HG03520 (cell line): Measurements from ENCODE around the gene BACH2.

Experiments
- ATAC-seq: cut with Tn5 transposase; IDR thresholded peaks from one replicate; pipeline ENCODE4 v1.9.1; 2021; ENCODE audit warnings: mild to moderate bottlenecking, moderate library complexity; ENCODE audit not compliant: unreplicated experiment

Gene BACH2

DNA sequence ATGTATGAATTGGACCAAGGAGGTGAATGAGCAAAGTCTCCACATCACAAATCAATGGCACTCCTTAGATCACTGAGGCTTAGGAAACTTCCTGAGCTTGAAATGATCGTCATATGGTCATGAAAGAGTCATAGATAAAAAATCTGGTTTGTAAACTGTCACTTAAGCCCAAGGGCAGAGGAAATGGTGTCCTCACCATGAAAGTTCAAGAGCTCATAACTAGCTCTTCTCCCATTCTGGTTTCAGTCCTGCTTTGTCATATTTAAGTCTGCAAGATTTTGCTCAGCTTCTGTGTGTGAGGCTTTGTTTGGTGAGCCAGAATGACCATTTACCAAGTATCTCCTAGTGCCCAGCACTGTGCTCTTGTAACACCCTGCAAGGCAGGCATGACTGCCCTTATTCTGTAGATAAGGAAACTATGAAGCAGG is 341.9 kb downstream of the BACH2 start:
- no peak for ATAC-seq

DNA sequence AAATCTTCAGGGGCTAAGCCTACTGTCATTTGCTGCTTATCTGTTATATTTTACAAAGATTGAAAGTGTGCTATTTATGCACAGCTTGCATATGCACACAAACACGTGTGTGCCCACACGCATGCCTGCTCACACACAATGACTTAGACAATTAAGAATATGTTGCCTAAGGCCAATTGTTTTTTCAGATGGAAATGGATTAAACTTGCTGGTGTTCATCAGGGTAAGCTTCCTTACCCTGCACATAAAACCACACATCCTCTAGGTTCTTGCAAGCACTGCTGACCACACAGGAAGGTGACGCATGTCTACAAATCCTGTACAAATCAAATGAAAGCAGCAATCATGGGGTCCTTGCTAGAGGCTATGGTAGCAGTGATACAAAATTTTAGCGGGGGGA is 344.0 kb downstream of the BACH2 start:
- no peak for ATAC-seq

DNA sequence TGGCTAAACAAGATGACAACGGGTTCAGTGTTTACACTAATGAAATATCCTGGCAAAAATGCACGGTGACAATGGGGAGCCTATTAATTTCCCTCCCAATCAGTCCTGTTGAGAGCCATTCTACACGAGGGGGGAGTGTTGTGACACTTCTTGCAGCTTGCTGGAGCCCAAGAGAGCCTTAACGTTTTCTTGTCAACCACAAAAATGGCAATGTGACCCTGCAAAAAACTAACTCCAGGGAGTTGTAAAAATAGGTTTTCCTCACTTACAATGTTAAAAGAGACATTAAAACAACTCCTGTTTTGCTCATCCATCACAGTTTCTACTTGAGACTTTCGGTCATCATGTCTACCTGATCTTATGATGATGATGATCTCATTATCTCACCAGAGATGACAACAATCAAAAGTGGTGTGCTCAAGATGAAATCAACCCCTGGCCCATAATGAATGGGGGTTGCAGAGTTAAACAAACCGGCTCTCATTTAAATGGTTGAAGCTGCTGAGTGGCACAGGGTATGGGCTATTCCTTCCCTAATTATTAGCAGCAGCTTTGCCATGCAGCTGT is 344.5 kb downstream of the BACH2 start:
- ATAC-seq: no peak

DNA sequence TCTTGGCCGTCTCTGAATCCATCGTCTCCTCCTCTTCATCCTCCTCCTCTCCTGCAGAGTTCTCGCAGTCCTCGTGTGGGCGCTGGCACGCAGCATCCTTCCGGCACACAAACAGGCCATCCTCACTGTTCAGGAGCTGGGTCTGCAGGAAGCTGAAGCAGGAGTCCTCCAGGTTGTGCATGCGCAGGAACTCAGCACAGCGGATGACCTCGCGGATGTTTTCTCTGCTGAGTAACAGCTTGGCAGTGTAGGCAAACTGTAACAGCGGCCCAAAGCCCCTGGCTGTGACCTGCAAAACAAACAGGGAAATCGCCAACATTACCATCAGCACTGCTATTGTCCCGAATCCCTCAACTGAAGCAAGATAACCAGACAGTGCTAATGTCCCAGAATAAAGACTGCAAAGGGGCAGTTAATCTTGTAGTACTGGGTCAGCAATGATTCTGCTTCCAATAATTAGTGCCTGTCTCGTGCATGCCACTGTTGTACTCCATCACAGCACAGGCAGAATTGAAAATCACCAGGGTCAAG is 345.0 kb downstream of the BACH2 start:
- no peak for ATAC-seq

DNA sequence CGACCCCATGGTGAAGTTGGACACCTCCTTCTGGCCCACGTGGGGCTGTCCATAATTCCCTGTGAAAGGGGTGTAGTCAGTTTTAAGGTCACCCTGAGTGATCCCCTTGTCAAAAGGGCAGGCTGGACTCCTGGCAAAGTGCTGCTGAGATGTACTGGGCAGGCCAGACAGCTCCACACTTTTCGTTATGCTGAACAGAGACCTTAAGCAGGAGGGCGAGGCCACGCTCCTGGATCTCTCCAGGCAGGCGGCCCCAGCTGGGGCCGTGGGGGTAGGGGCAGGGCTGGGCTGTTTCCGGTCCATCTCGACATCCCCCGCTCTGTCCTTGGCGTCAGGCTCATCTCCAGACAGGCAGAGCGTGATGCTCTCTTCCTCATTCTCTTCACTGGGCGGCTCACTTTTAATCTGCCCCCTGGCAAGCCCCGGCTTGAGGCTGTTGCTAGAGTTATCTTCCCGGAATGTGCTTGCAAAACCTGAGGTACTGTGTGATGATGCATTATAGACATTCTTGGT is 345.7 kb downstream of the BACH2 start:
- ATAC-seq: no peak

DNA sequence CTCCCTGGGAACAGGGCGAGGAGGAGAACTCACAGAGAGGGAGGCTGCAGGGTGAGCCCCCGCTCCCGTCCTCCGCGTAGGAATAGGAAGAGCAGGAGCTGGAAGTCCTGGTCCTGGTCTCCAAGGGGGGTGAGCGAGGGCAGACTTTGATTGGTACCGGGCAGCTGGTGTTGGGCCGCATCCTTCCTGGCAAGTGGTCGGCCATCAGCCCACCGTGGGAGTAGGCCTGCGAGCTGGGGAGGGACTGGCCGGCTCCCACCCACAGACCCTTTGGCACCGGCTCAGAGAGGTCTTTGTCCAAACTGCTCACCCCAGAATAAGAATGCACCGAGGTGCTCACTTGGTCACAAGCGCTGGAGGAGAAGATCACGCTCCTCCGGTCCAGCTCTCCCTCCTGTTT is 346.2 kb downstream of the BACH2 start:
- ATAC-seq: no peak

DNA sequence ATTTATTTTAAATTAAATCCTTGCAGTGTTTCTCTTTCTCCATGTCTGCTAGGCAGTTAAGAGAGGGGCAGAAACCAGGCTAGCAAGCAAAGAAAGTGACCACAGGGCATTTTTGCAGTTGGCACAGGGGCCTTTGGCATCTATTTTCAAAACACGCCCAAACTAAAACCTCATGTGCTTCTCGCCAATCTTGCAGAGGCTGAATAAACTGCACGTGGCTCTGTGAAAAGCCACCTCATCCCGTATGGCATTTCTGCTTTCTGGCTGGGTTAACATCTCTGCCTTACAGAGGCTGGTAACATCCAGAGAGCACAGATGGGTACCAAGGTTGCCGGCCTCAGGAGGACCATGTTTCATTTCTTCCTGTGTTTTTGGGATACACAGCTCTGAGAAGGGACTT is 347.8 kb downstream of the BACH2 start:
- ATAC-seq: no peak

DNA sequence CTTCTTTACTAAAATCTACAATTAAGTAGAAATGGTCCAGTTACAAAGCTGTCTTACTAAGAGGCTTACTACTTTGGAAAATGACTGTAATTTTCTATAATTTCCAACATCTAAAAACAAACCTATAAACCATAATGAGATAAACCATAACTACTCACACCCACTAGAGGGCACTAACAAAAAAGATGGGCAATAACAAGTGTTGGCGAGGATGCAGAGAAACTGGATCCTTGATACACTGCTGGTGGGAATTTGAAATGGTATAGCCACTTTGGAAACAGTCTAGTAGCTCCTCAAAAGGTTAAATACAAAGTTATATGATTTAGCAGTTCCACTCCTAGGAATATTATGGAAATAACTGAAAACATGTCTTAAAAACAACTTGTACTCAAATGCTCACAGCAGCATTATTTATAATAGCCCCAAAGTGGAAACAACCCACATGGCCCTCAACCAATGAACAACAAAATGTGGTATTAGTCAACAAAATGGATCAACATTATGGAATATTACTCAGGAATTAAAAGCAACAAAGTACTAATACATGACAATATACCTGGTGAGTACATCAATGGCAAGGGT is 351.7 kb downstream of the BACH2 start:
- no peak for ATAC-seq

DNA sequence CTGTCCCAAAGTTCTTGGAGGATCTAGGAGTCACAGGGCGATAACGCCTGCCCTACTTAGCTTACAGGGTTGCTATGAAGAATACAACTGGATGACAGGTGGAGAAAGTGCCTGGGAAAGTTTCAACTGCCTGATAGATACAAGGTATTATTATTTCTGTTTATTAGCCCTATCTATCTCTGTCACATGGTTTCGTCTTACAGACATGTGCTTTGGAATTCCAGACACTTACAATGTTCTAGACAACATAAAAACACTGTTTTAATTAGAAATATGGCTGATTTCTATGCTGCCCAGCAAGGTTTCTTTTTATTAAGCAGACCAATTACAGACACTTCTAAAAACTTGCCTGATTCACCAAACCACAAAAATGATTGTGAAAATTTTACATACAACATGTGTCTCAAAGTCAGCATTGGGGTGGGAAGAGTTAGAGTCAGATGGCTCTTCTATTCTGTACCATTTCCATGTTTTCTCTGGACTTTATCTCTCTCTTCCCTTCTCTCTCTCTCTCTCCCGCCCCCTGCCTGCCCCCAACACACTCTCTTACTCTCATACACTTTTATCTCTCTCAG is 352.4 kb downstream of the BACH2 start:
- ATAC-seq: no peak

DNA sequence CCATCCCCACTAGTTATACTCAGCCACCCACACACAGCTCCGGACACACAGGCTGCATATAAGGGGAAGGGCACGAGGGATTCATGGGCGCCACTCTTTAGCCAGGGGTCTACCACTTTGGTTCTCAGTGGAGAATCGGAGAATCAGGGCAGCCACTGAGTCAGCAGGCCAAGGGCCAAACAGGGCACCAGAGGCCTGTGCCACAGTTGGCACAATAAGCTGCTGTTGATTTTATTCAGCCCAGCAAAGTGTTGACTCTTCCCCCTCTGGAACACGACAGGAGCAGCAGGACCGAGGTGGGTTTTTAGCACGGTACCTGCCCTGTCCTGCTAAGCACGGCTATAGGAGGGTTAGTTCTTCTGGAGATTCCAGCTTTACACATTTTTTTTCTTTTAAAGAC is 354.0 kb downstream of the BACH2 start:
- ATAC-seq: no peak

DNA sequence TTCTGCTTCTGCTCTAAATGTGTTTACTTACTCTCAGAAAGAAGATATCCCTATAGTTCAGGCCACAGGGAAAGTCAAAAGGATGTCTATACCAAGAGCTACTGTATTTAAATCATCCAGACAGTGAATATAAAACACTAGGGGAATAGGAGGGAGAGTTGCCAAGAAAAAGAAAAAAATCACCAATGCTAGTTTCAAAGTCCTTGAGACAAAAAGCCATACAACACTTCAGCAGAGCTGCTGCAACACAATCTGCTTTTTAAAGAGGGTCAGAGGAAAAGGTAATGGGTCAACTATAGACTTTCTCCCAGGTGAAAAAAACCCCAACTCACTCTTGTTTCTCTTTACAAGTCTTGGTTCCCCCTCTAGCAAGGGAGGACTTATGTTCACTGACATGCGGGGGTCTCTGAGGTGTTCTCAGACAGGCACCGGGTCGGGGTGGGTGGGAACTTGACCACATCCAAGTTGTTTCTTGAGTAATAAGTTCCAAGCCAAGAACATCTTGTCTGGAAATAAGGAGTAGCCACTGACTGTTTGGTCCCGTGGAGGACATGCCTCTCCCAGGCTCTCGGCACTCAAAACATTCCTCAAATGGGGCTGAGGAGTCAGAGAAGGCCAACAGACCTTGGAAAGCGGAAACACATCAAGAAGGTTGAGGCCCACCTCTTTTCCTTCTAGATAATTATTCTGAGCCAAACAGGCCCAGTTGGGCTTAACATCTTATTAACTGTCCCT is 354.7 kb downstream of the BACH2 start:
- no peak for ATAC-seq

DNA sequence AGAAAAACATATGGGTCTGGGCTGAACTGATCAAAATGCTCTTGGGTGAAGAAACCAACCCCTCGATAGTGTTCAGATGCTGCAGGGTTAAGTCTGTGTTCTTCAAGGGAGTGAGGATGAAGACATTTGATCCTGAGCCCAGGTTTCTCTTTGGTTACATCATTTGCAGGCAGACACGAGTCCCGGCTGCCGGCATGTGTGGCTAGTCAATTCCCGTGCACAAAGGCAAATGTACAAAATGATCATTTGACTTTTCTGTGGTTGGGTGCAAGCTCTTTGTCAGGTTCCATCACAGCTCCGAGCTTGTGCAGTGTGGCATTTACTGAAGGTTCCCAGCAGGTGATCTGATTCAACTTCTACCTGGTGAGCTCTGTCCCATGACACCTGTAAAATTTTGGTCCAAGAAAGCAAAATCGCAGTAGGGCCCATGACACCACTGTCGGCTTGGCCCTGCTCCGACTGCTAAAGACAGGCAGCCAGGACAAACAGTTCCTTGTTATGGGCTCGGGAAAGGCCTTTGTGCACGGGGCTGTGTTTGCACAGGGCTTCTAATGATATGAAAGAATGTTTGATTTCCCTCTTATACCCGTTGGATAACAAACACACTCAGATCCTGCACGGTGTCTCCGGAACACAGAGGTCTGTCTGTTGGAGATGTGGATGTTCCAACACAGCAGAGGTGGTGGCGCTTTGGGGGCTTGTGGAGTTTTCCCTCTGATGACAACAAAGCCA is 355.4 kb downstream of the BACH2 start:
- ATAC-seq: no peak

DNA sequence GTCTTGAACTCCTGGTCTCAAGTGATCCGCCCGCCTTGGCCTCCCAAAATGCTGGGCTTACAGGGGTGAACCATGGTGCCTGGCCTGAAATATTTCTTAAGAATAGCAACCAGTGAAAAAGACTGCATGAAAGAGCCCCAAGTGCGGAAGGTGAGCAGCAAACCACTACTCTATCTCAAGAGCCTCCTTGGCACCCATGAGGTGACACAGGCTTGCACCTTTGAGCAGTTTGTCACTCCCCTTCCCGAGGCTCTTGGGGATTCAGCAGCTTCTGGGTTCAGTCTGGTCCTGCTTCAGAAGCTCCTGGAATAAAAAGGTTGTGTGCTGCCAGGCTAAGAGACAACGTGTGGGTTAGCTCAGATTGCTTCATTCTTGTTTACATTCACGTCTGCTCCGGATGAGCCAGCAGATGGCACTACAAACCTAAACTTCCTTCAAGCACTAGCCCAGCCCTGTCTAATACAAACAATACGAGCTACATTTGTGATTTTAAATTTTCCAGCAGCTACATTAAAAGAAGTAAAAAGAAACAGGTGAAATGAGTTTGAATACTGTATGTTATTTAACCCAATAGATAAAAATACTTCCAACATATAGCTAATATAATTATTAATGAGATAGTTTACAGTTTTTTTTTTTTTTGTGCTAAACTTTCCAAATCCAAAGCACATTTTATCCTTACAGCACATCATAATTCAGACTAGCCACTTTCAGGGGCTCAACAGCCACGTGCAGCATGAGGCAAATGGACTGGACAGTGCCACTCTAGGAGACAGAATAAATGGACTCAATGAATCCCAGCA is 356.2 kb downstream of the BACH2 start:
- no peak for ATAC-seq

DNA sequence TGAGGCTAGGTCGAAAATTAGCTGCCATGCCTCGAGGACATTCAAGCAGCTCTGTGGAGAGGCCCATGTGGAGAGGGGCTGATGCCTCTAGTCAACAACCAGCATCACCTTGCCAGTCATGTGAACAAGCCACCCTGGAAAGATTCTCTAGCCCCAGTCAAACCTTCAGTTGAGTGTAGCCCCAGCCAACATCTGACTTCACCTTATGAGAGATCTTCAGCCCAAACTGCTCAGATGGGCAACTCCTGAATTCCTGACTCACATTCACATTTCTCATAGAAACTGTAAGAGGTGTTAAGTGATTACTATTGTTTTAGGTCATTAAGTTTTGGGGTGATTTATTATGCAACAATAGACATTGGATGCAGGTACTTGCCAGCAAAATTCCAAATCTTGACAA is 357.5 kb downstream of the BACH2 start:
- no peak for ATAC-seq

DNA sequence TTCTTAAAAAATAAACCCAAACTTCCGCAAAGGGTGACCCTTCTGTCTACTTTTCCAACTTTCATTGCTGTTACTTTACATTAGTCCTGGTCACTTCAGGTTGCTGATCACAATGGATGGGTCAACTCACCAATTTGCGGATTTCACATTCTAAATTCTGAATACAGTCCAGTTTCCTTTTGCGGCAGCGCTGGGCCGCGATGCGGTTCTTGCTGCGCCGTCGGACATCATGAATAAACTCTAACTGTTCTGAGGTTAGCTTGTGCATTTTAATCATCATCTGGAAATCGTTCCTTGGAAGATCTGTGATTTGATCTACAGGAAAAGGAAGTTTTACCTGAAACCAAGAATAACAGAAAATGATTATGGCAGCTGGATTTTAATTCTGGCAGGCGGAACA is 358.6 kb downstream of the BACH2 start:
- no peak for ATAC-seq

DNA sequence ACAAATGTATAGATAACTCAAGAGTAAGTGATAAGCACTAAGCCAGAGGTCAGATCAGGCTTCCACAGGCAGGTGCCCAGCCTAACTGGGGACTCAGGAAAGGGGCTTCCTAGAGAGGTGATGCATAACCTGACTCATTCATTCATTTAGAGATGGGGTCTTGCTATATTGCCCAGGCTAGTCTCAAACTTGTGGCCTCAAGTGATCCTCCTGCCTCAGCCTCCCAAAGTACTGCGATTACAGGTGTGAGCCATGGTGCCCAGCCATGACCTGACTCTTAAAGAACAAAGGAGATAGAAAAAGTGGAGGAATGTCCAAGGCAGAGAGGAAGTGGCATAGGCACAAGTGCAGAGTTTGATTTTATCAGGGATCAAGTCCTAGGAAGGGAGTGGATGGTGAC is 360.5 kb downstream of the BACH2 start:
- no peak for ATAC-seq

DNA sequence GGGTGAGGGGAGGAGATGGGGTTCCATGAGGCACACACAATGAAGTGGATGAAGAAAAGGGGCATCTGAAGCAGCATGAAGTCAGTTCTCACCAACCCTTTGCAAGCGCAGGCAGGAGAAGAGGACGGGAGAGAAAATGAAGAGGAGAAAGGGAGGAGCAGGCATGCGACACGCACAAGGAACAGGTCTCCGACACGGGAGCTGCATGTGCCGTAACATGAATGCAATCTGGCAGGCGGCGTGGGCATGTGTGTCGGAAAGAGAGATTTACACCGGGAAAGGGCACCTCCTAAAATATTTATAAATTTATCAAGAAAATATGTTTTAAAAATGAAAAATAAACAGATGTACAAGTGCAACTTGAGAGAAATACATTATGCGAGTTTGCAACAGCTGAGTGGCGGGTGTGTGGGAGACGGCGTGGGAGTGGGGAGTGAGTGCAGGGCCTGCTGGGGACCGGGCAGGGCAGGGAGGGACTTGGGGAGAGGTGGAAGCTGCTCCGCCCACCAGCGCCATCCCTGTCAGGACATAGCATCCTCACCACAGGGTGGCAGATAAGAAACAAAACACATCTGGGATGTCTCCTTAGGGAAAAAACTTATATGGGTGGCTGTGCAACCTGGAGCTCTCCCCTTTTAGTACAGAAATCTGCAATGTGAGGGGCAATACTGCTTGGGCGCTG is 361.8 kb downstream of the BACH2 start:
- ATAC-seq: no peak

DNA sequence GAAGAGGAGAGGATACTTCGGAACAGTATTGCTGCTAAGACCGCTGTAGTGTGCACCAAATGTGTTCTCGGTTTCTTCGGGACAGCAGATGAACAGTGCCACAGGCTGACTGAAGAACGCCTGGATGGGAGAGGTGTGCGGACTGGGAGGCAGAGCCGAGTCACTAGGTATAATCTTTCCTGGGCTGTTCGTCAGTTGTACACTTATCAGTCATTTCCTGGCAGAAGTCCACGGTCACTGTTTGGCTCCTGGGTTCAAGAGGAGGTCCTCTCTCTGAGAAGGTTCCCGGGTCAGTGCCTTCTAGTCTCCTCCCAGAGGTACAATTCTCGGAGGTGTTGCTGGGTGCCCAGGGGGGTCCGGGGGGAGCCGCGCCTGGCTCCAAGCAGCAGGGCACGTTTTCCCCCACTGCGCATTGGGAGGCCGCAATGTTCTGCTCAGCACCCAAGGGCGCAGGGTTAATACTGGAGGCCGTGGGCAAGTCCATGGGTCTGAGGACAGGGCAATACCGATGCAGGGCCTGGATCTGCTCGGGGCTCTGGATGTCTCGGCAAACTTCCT is 364.3 kb downstream of the BACH2 start:
- ATAC-seq: no peak

DNA sequence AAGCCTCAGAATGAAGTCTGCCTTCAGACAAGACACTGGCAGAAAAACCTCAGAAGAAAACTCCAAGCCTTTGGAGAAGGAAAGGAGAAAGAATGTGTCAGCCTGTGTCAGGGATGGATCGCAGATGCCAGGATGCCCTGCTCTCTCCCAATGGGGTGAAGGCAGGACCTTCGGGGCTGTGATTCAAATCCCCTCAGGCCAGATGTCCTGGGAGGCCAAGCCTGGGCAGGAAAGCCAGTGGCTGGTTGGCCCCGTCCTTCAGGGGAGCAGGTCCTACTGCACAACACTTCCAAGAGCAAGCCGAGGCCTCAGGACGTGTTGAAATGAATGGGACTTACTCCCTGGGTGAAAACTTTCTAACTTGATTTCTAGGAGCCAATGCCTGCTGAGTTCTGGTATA is 365.9 kb downstream of the BACH2 start:
- ATAC-seq: no peak
